Mesenteric fat pad (tissue), 1 donor: Measurements from ENCODE around the gene PRX. TPM values are rescaled to one million over a fixed set of nuclear protein-coding genes. Genes with fewer than 3 reads are reported as not detected.
"Not testable (repeated sequence)": the region's sequence is repeated elsewhere in the genome, so short reads cannot be mapped to it uniquely, and the experiment has no call there.

ENCODE experiments used
- DNase-seq: peaks from one replicate; pipeline ENCODE4 v3.0.0-alpha.2; 2020; ENCODE audit warnings: low spot score
- total RNA-seq: library from RNA; stranded (reverse); fragmentation: NEBNext Ultra II Directional; extraction: Animal tissue kit (Norgen Biotek cat#: 25700); gene quantifications from one replicate; pipeline ENCODE4 v1.2.1, GENCODE V29; 2021
- donor health status: DM: yes; HTN: yes; CAD: no.

PRX gene
- total RNA-seq, 1 donor from 2014 or later = 2.3 TPM

DNA sequence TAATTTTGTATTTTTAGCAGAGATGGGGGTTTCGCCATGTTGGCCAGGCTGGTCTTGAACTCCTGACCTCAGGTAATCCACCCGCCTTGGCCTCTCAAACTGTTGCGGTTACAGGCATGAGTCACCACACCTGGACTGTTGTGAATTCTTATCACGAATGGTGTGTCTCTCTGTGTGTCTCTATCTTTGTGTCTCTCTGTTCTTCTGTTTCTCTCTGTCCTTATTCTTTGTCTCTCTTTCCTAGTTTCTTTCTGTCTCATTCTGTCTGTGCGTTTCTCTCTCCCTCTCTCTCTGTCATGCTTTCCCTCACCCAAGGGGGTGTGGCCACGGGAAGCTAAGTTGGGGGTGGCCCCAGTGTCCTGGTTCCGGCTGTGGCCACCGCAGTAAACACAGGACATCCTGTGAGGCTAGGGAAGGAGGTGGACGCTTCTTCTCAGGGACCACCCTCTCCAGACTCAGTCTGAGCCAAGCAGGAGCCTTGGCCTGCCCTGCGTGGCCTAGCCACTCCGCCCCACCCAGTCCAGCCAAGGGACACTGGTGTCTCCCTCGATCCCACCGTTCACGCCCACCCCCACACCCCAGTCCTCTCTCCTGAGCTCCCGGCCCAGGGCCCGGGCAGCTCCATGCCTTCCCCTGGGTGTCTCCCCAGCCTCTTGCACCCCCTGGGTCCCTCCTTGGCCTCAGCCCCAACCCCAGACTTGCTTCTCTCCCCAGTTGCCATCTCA lies 3.9 kb upstream of the PRX start:
- DNase-seq = no peak

DNA sequence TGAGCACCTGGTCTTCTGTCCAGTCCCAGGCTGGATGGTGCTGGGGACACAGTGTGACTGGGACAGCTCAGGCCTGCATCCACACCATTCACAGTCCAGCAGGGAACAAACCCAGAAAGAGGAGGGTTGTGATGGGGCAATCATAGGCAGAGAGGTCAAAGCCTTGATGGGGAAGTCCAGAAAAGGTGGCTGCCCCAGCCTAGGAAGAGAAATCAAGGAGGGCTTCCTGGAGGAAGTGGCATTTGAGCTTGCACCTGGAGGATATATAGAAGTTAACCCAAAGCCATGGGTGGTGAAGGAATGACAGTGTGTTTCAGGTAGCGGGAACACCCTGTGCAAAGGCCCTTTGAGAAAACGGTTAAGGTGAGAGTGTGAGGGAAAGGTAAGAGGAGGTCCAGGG lies 2.6 kb upstream of the PRX start:
- DNase-seq = no peak

GRCh38 chr19:40414542-40415535 lies 1.7 kb upstream of the PRX start:
- no peak for DNase-seq

- DNase-seq = no peak
Observed at GRCh38 chr19:40412866-40413265, 312 bp downstream of the PRX start.

GRCh38 chr19:40411958-40412499 lies 1.1 kb downstream of the PRX start:
- DNase-seq = no peak

DNA sequence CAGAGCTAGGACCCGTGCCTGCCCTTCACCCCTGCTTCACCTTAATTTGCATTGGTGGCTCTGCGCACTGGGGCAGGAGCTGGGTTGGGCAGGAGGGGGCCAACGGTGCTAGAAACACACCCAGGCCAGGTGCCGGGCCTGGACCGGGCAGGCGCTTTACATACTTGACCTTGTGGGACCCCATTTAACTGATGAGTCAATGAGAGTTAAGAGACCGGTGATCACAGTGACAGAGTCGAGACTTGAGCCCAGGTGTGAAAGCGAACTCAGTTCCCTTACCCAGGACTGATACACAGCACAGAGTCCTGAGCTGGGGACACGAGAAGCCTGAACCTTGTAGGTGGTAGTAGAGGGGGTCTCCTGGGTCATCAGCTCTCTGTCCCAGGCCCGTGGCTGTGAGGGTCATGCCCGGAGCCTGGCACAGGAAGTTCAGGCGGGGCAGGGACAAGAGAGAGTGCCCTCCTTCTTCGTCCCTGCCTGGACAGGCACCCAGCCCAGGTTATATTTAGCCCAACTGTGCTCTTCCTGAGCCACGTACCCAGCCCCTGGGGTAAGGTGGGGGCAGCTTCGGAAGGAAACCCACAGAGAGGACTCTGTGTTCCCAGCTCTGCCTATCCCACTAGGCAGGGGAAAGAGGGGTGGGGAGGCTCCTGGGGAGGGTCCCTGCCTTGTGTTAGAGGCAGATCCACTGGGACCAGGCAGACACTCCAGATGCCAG lies 1.9 kb downstream of the PRX start:
- DNase-seq = no peak

- no peak for DNase-seq
Observed at GRCh38 chr19:40410030-40410389, 3.2 kb downstream of the PRX start.

DNA sequence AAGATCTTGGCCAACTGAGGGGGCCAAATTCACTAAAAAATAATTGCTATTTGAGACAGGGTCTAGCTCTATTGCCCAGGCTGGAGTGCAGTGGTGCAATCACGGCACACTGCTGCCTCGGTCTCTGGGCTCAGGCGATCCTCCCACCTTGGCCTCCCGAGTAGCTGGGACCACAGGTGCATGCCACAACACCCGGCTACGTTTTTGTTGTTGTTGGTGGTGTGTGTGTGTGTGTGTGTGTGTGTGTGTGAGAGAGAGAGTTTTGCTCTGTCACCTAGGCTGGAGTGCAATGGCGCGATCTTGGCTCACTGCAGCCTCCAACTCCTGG lies 4.6 kb downstream of the PRX start:
- DNase-seq = not testable (repeated sequence)

DNA sequence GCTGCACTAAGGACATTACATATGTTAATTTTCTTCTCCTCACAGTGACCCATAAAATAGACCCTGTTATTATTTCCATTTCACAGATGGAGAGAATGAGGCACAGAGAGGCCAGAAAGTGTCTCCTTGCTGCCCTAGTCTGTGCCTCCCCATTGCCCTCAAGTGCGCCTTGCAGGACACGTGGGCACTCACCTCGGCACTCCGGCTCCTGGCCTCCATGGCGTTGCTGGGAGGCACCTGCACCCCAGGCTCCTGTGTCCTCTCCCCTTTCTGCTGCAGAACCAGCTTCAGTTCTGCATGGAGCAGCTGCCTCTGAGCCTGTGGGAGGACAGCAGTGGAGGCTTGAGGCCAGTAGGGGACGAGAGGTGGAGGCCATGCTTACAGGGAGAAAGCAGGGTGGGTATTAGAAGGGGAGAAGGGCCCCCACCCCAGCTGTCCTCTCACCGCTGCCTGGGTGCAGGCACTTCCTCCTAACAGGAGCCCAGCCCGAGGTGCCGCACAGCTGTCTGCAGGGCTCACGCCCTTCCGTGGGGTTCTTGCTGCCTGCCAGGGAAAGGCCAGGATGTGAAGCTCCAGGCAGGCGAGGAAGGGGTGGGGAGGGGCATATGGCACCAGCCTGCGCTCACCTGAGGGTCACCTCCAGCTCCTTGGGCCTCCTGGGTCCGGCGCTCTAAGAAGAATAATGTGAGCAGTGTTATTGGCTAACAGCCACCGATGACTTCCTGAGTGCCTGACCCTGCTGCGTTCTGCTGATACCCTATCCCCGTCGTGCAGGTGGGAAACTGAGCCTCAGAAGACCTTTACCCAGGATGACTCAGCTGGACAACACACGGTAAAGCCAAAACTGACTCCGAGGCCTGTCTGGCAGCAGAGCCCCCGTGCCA lies 5.2 kb downstream of the PRX start:
- no peak for DNase-seq

GRCh38 chr19:40403262-40403984 lies 9.8 kb downstream of the PRX start:
- DNase-seq = peak; percentile 93

DNA sequence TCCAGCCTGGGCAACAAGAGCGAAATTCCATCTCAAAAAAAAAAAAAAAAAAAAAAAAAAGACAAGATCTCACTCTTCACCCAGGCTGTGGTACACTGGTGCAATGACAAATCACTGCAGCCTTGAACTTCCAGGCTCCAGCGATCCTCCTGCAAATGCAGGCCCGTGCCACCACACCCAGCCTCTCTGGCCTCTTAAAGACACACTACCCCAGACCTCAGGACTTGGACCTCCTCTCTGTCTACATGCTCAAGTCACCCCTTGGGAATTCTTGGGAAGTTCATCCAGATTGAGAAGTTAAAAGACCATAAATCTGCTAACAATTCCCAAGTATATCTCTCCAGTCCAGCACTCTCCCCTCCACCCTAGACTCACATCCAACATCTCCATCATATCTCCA lies 12.6 kb downstream of the PRX start:
- no peak for DNase-seq

GRCh38 chr19:40398417-40399131 lies 14.6 kb downstream of the PRX start:
- no peak for DNase-seq

DNA sequence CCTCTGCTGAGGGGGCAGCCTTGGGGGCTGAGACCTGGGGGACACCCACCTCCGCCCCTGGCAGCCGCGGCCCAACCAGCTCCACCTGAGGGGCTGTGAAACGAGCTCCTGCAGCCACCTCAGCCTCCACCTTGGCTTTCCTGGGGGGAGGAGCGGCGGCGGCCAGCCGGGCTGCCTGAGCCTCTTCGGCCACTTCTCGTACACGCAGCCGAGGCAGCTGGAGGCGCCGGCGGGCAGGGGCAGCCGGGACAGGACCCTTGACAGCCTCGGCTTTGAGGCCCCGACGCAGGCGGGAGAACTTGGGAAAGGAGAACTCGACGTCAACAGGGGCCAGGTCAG lies 15.6 kb downstream of the PRX start:
- no peak for DNase-seq

DNA sequence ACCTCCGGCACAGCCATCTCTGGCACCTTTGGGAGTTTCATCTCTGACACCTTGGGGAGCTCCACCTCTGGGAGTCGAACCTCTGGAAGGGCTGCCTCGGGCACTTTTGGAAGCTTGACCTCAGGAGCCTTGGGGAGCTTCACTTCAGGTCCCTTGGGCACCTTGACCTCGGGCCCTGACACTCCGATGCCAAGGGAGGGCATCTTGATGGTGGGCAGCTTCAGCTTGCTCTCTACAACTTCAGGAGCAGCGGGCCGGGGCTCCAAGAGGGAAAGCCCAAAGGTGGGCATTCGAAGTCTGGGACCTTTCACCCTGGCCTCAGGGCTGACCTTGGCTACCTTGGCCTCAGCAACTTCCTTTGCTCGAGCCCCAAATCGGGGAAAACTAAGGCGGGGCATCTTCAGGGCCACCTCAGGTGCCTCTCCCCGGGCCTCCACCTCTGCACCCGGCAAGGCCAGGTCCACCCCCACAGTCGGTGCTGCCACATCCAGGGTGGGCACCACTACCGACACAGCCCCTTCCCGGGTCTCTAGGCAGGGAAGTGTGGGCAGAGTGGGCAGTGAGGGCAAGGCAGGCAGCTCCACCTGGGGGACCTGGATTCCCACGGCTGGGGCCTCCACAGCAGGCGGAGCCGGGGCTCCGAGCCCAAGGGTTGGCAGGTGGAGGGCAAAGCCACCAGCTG lies 16.2 kb downstream of the PRX start:
- DNase-seq = no peak

- DNase-seq = no peak
Observed at GRCh38 chr19:40395956-40396355, 17.2 kb downstream of the PRX start.

- DNase-seq = no peak
Observed at GRCh38 chr19:40394816-40395210, 18.4 kb downstream of the PRX start.

DNA sequence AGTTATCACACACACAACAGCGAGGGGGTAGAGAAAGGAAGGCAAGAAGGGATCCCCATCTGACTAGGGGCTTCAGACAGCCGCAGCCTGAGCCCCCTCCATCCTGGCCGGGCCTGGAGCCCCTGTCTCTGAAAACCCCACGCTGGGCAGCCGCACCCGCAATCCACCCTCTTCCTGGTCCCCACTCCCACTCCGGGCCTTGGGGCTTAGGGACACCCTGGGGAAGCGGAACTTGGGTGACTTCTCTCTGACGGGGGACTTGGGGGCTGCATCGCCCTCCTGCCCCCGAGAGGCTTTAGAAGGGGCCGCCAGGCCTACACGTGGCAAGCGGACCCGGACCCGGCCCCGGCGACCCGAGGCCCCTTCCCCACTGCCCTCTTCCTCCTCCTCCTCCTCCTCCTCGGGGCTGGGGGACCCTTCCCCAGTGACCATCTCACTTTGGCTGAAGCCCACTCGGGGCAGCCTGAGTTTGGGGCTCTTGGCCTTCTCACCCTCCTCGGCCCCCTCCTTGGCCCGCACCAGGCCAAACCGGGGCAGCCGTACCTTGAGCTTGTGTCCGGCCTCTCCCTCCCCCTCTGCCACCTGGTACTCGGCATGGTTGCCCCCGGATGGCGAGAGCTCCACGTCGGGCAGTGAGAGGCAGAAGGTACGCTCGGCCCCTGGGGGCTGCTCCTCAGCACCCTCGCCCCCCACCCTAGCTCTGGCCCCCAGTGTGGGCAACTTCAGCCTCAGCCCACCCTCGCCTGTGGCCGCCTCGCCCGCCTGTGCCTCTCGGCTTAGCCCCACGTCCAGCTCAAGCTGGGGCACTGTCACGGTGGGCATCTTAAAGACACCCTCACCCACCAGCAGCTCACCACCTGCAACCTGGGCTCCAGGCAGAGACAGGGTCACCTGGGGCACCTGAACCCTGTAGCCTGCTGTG lies 19.0 kb downstream of the PRX start:
- no peak for DNase-seq
